Measurements from ENCODE around the gene DCAF17.

DNA sequence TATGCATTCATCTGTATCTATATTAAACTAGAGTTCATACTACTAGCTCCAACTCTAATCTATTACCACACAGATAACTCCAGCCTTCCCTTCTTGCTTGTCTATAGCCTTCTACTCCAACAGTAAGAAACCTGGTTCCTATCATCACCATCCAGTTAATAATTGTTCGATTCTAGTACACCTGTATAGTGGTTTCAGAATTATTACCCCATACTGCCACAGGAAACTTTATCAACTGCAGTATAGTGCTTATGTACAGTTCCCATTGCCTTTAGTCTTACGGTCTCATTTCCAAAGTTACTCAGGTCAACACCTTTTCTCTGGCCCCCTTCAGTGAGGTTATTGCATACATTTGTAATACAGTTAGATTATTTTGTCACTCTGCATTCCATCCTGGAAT is 14.7 kb upstream of the DCAF17 start:
- TF ChIP-seq, protein P1, sequence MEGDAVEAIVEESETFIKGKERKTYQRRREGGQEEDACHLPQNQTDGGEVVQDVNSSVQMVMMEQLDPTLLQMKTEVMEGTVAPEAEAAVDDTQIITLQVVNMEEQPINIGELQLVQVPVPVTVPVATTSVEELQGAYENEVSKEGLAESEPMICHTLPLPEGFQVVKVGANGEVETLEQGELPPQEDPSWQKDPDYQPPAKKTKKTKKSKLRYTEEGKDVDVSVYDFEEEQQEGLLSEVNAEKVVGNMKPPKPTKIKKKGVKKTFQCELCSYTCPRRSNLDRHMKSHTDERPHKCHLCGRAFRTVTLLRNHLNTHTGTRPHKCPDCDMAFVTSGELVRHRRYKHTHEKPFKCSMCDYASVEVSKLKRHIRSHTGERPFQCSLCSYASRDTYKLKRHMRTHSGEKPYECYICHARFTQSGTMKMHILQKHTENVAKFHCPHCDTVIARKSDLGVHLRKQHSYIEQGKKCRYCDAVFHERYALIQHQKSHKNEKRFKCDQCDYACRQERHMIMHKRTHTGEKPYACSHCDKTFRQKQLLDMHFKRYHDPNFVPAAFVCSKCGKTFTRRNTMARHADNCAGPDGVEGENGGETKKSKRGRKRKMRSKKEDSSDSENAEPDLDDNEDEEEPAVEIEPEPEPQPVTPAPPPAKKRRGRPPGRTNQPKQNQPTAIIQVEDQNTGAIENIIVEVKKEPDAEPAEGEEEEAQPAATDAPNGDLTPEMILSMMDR (IDR thresholded peaks at IDR 0.05) = no peak
- no peak for TF ChIP-seq EZH2 (IDR thresholded peaks at IDR 0.05; ENCODE audit: borderline replicate concordance, insufficient read depth, low read depth, low read length, poor library complexity, severe bottlenecking)
